ENCODE measurements around the gene GSG1L. TPM values are rescaled to one million over a fixed set of nuclear protein-coding genes. Genes with fewer than 3 reads are reported as not detected.

GSG1L gene
- total and polyA plus RNA-seq, 2 of the 13 experiments (the other 11 are each of a cell fraction or from before 2014, with no cell fraction given) = not detected

DNA sequence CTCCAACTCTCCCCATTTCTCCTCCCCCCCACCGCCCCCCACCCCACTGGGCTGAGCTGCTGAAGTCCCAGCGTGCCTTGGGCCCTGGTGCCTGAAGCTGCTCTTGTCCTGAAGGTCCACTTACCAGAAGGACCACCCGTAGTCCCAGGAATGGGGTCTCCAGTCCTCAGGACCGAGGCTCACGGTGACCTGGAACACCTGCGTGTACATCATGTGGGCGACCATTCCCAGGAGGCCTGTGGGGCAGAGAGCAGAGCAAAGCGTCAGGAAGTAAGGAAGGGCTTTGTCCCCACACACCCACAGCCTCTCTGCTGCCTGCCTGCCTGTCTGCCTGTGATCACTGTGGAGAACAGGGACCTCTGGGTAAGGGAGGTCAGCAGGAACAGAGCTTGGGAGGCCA lies 218.7 kb downstream of the GSG1L start:
- no peaks in the 10 kb centered on the region for H3K4me1 ChIP-seq (ENCODE audit: insufficient read depth, low read length)
- ATAC-seq (no peak; the same call in 1 of the 3 replicates), DNase-seq (ENCODE audit: low spot score) (no peak), FAIRE-seq (no peak)
- no peaks in the 10 kb centered on the region; the same call in 1 of the 2 replicates for H3K9me3 ChIP-seq (ENCODE audit: low read length)
- 0% methylated on average over 8 of the region's 8 CpGs for WGBS (ENCODE audit: low lambda C conversion rate)
- ChIA-PET POLR2A (no interaction called here), CTCF (ENCODE audit: low intra/inter-chr PET ratio, low total read pairs) (no interaction called here)
- BruUV-seq (replicated peaks) = no TSS peak
- H3K9ac ChIP-seq (ENCODE audit: insufficient read depth, low read depth, low read length) = no peak overlapping the region
- no peaks in the 10 kb centered on the region for H4K20me1 ChIP-seq (ENCODE audit: insufficient read depth, low read length)
- no peaks in the 10 kb centered on the region for H3K79me2 ChIP-seq (ENCODE audit: insufficient read depth, low read length)
- no peak overlapping the region for H3K27ac ChIP-seq (ENCODE audit: extremely low read length, insufficient read depth, low read length)
- H3K4me2 ChIP-seq (ENCODE audit: low read depth, low read length) = no peak overlapping the region
- in situ Hi-C loops (cut with HindIII; ENCODE audit: extremely low pct_ligation_motif_present, low pct_unique_long_range_greater_than_20kb) (no loop called here), intact Hi-C loops (cut with micrococcal nuclease; ENCODE audit: unreplicated experiment) (no loop called here)
- H3K36me3 ChIP-seq (replicated peaks in 1 of 2; ENCODE audit: control insufficient read depth in 1 of 2, insufficient read depth in 2 of 2, low read length in 2 of 2) = no peaks in the 10 kb centered on the region
- H3K4me3 ChIP-seq (replicated peaks in 1 of 3; ENCODE audit: insufficient read depth in 1 of 3, low read depth in 2 of 3, low read length in 3 of 3) = no peak overlapping the region
- H3K27me3 ChIP-seq (ENCODE audit: control insufficient read depth in 1 of 2, insufficient read depth in 2 of 2, low read length in 2 of 2) = peaks cover 5 to 36% of the 10 kb centered on the region in 2 experiments; a peak in 3 of 5 replicates
- TF ChIP-seq AGO1 (IDR thresholded peaks at IDR 0.05; ENCODE audit: low read depth, low read length, poor library complexity, severe bottlenecking) = no peak
- TF ChIP-seq, protein P1, sequence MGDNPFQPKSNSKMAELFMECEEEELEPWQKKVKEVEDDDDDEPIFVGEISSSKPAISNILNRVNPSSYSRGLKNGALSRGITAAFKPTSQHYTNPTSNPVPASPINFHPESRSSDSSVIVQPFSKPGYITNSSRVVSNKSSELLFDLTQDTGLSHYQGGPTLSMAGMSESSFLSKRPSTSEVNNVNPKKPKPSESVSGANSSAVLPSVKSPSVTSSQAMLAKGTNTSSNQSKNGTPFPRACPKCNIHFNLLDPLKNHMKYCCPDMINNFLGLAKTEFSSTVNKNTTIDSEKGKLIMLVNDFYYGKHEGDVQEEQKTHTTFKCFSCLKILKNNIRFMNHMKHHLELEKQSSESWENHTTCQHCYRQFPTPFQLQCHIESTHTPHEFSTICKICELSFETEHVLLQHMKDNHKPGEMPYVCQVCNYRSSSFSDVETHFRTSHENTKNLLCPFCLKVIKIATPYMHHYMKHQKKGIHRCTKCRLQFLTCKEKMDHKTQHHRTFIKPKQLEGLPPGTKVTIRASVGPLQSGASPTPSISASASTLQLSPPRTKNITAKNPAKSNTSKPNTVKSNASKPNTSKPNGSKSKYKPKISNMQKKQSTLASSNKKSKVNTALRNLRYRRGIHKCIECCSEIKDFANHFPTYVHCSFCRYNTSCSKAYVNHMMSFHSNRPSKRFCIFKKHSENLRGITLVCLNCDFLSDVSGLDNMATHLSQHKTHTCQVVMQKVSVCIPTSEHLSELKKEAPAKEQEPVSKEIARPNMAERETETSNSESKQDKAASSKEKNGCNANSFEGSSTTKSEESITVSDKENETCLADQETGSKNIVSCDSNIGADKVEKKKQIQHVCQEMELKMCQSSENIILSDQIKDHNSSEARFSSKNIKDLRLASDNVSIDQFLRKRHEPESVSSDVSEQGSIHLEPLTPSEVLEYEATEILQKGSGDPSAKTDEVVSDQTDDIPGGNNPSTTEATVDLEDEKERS (CRISPR knock-in tag; IDR thresholded peaks at IDR 0.05) = no peak
- H2AFZ ChIP-seq (ENCODE audit: low read length) = no peak overlapping the region

DNA sequence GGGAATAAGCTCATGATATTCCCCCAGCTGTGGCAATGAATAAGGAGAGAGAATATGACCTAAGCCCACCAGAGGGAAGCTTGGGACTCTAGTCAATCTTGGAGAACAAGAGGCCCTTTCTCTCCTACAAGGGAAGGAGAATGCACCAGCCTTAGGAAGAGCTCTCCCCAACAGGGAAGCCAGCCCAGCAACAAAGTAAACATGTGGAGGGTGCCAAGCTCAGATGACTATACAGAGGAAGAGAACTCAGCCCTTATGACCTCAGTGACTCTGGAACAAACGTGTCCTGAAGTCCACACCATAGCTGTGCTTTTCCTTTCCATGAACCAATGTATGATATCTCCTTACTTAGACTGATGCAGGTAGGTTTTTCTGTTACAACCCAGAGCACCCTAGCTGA lies 219.7 kb downstream of the GSG1L start:
- TF ChIP-seq RXRA (CRISPR knock-in tag; IDR thresholded peaks at IDR 0.05) = no peak
- peak; percentile 94 for TF ChIP-seq ZNF329 (CRISPR knock-in tag; IDR thresholded peaks at IDR 0.05; ENCODE audit: low read depth)
- POLR2A ChIA-PET = no interaction called here
- Histone ChIP-seq H4K20me1 (ENCODE audit: insufficient read depth, low read length) (no peaks in the 10 kb centered on the region), H3K4me3 (replicated peaks in 1 of 3; ENCODE audit: insufficient read depth in 1 of 3, low read depth in 2 of 3, low read length in 3 of 3) (no peak overlapping the region), H3K36me3 (replicated peaks in 1 of 2; ENCODE audit: control insufficient read depth in 1 of 2, insufficient read depth in 2 of 2, low read length in 2 of 2) (no peaks in the 10 kb centered on the region), H3K9ac (ENCODE audit: insufficient read depth, low read depth, low read length) (no peak overlapping the region), H3K4me2 (ENCODE audit: low read depth, low read length) (no peak overlapping the region), H2AFZ (ENCODE audit: low read length) (no peak overlapping the region), H3K27ac (ENCODE audit: extremely low read length, insufficient read depth, low read length) (no peak overlapping the region), H3K4me1 (ENCODE audit: insufficient read depth, low read length) (no peaks in the 10 kb centered on the region), H3K9me3 (ENCODE audit: low read length) (no peaks in the 10 kb centered on the region; the same call in 1 of the 2 replicates), H3K79me2 (ENCODE audit: insufficient read depth, low read length) (no peaks in the 10 kb centered on the region), H3K27me3 (ENCODE audit: control insufficient read depth in 1 of 2, insufficient read depth in 2 of 2, low read length in 2 of 2) (peaks cover 5 to 36% of the 10 kb centered on the region in 2 experiments; a peak in 3 of 5 replicates)
- in situ Hi-C loops (cut with HindIII; ENCODE audit: extremely low pct_ligation_motif_present, low pct_unique_long_range_greater_than_20kb) (no loop called here), intact Hi-C loops (cut with micrococcal nuclease; ENCODE audit: unreplicated experiment) (no loop called here)
- BruUV-seq (replicated peaks) = no TSS peak
- DNase-seq (ENCODE audit: low spot score) (no peak), ATAC-seq (no peak), FAIRE-seq (no peak)
- CTCF ChIA-PET (ENCODE audit: low intra/inter-chr PET ratio, low total read pairs) = no interaction called here
- WGBS (ENCODE audit: low lambda C conversion rate) = 0% methylated on average over 1 of the region's 1 CpG

Measured in HepG2 (cell line).